Measurements from ENCODE around the gene RAPGEF2. TPM values are rescaled to one million over a fixed set of nuclear protein-coding genes. Genes with fewer than 3 reads are reported as not detected.

Gene RAPGEF2
- total RNA-seq, 1 experiment from 2014 or later, result 37.1 TPM

DNA sequence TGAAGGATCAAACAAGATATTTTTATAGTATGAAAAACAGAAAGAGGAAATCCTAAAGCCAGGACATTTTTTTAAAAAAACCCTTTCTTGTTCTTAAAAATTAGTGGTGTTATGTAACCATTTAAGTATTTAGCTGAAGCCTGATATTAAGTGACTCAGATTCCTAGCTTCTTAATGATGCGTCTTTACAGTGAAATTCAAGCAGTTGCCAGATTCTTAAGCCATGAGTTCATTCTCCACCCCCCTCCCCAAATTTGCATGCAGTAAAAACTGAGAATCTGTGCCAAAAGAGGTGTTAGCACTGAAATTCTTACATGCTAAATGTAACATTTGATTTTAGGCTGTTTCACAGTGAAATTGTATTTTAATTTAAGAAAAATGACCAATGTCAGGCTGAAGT is 180.8 kb downstream of the RAPGEF2 start:
- no peak overlapping the region for H3K9ac ChIP-seq (ENCODE audit: extremely low read depth, insufficient read length, low read length)

More for the DNA sequence above, 180.8 kb downstream of the RAPGEF2 start:
- no peak overlapping the region for H3K4me2 ChIP-seq (ENCODE audit: insufficient read depth, insufficient read length, low read length)
- no peaks in the 10 kb centered on the region for H4K20me1 ChIP-seq (ENCODE audit: control insufficient read depth, insufficient read depth, insufficient read length)
- H4K91ac ChIP-seq (ENCODE audit: insufficient read length, low read depth, low read length), result no peak overlapping the region
- TF ChIP-seq, protein P1, sequence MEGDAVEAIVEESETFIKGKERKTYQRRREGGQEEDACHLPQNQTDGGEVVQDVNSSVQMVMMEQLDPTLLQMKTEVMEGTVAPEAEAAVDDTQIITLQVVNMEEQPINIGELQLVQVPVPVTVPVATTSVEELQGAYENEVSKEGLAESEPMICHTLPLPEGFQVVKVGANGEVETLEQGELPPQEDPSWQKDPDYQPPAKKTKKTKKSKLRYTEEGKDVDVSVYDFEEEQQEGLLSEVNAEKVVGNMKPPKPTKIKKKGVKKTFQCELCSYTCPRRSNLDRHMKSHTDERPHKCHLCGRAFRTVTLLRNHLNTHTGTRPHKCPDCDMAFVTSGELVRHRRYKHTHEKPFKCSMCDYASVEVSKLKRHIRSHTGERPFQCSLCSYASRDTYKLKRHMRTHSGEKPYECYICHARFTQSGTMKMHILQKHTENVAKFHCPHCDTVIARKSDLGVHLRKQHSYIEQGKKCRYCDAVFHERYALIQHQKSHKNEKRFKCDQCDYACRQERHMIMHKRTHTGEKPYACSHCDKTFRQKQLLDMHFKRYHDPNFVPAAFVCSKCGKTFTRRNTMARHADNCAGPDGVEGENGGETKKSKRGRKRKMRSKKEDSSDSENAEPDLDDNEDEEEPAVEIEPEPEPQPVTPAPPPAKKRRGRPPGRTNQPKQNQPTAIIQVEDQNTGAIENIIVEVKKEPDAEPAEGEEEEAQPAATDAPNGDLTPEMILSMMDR (conservative IDR thresholded peaks at IDR 0.05), result no peak
- H3K56ac ChIP-seq (ENCODE audit: insufficient read length, low read depth, low read length), result no peak overlapping the region
- H4K8ac ChIP-seq (replicated peaks; ENCODE audit: insufficient read length, low read depth, low read length), result no peak overlapping the region
- H3K79me2 ChIP-seq (ENCODE audit: insufficient read depth, low read length), result no peaks in the 10 kb centered on the region
- no peaks in the 10 kb centered on the region for H3K23me2 ChIP-seq (ENCODE audit: insufficient read length, low read depth, low read length, poor library complexity, severe bottlenecking)
- H2BK12ac ChIP-seq (ENCODE audit: insufficient read length, low read depth, low read length), result no peak overlapping the region
- Mint-ChIP-seq H3K9me3 (no peaks in the 10 kb centered on the region), H3K4me1 (peaks cover 25 to 32% of the 10 kb centered on the region in 2 experiments), H3K36me3 (ENCODE audit: insufficient read depth in 1 of 3, low read depth in 3 of 3) (peaks cover 0 to 3% (median 0%) of the 10 kb centered on the region in 3 experiments; a peak in 1 of 7 replicates), H3K4me3 (no peak overlapping the region), H3K27ac (peak overlapping the region; percentile 86 to 94 (median 93); a peak in 6 of 7 replicates), H3K27me3 (ENCODE audit: low read depth) (no peaks in the 10 kb centered on the region)
- H2AK5ac ChIP-seq (ENCODE audit: insufficient read length, low read length), result no peak overlapping the region
- no peak overlapping the region for H3K14ac ChIP-seq (ENCODE audit: insufficient read depth, low read length)
- no peak overlapping the region for H2BK5ac ChIP-seq (ENCODE audit: insufficient read length, low read length)
- no peaks in the 10 kb centered on the region for H3K27me3 ChIP-seq (ENCODE audit: insufficient read depth, low read length)
- H3K79me1 ChIP-seq (ENCODE audit: insufficient read depth, low read depth, low read length, poor library complexity, severe bottlenecking), result no peaks in the 10 kb centered on the region
- no peak overlapping the region for H3K27ac ChIP-seq (ENCODE audit: insufficient read length, low read depth, low read length)
- no peak for DNase-seq
- no peak overlapping the region for H4K5ac ChIP-seq (ENCODE audit: insufficient read length, low read depth, low read length)
- H2BK15ac ChIP-seq (ENCODE audit: low read depth, low read length), result no peak overlapping the region
- H2BK120ac ChIP-seq (ENCODE audit: low read depth, low read length, poor library complexity, severe bottlenecking), result no peak overlapping the region
- H2AFZ ChIP-seq (ENCODE audit: low read length), result no peak overlapping the region
- no peaks in the 10 kb centered on the region for H3K9me3 ChIP-seq (ENCODE audit: control insufficient read depth, low read depth, low read length)
- no peak overlapping the region for H2BK20ac ChIP-seq (ENCODE audit: low read depth, low read length, poor library complexity, severe bottlenecking)
- H3K18ac ChIP-seq (ENCODE audit: insufficient read length, low read depth, low read length), result no peak overlapping the region
- no peak overlapping the region for H3K23ac ChIP-seq (ENCODE audit: insufficient read length, low read depth, low read length)
- no peak overlapping the region for H3K4ac ChIP-seq (ENCODE audit: low read depth, low read length)
- no peak overlapping the region for H3T11ph ChIP-seq (ENCODE audit: low read length)
- H3K4me1 ChIP-seq (ENCODE audit: insufficient read depth, low read length), result peaks cover 3% of the 10 kb centered on the region; the same call in 1 of the 2 replicates
- no CpG with 5 or more reads among the region's 1 CpG for WGBS (ENCODE audit: extremely low coverage, insufficient read length, low lambda C conversion rate)
